HG02571 (cell line): Measurements from ENCODE around the gene FRMD1.

Experiments
- ATAC-seq: cut with Tn5 transposase; IDR thresholded peaks from one replicate; pipeline ENCODE4 v1.9.1; 2021; ENCODE audit warnings: mild to moderate bottlenecking, moderate library complexity; ENCODE audit not compliant: unreplicated experiment

The FRMD1 gene

DNA sequence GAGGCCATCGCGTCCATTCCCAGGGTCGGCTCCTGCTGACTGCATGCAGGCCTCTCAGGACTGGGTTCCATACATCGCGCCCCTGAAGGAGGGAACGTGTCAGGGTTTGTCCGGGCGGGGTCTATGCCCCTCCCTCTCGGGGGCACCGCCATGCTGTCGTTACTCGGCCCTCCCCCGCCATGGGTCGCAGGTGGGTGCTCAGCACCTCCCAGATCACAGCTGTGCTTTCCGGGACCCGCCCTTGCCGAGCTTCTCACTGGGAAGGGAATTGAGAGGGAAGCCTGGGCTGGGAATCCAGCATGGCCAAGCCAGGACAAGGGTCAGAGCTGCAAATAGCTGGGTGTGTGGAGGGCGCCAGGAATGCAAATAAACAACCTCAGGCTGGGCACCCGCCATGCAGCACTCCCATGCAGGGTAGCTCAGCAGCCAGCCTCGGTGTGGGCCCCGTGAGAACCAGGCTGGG is at the start of gene FRMD1:
Gene FRMD1, minus strand, starts transcription at position 270 of the 463 bp plus-strand sequence. Its CDS starts 118 bp downstream, at position 152.
- no peak for ATAC-seq

DNA sequence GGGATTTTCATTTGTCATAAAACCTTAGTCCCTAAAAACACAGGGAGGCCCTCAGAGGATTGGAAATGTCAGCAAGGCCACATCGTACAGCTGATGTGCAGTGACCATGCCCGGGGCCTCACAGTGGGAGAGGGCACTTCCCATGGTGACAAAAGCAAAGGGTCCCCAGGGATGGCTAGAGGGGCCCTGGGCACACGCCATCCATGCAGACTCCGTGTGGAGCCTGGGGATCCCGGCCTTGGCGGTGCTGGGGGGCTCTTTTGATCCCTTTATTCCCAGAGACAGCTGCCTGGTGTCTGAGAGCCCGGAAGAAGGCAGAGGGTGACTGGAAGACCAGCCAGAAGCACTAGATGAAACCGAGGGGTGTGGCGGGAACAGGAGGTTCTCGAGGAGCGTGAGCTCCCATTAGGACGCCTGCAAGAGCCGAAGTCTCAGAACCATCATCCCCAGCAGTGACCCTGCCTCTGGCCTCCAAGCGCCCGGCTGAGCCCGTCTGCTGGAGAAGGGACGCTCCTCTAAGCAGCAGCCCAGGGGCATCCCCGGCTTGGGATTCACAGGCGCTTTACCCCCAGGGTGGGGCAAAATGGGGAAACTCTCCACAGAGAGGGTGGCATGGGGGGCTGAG is 49.1 kb upstream of the FRMD1 start:
- no peak for ATAC-seq

DNA sequence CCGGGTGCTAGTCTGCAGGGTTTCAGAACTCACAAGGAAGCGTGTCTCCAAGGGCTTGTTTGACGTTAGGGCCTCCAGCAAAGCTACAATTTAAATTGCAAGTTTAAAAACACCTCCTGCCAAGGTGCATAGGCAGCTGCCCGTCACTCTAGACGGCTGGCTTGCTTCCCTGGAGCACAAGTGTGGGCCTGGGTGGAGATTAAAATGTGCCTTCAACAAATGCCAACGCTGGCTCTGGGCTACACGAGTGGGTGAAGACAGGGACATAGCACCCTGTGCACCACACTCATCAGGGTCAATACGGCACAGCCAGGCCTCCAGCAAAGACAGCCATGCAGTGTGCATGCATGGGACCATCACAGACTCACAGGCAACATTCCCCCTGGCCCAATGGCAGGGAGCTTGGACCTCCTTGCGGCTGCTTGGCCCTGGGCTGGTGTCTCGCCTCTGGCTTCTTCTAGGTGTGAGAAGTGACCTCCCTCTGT is 48.4 kb upstream of the FRMD1 start:
- ATAC-seq, result no peak

DNA sequence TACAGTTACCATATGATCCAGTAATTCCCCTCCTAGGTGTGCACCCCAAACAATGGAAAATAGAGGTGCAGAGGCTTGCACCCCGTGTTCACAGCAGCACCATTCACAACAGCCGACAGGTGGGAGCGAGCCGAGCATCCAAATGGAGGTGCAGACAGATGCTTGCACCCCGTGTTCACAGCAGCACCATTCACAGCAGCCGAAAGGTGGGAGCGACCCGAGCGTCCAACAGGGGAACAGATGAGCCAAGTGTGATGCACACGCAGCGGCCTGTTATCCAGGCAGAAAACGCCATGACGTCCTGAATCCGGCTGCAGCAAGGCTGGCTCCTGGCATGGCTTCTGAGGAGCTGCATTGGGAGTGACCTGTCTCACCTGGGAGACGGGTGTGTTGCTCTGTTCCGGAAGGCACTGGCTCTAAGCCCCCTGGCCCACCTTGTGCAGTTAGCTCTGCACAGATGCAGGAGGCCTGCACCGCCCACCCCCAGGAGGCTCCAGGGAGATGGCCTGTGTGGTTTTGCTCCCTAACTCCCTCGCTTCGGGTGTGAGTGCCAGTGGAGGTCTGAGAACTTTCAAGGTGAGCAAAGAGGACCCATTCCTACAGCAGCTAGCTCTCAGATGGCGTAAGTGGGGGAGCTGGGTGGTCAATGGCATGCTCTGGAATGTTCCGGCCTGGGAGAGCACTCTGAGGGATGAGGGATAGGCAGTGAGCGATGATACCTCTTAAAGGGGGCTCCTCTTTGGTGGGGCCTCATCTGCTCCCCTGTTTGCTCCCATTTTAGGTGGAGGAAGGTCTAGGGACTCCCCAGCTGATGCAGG is 47.8 kb upstream of the FRMD1 start:
- ATAC-seq, result no peak

DNA sequence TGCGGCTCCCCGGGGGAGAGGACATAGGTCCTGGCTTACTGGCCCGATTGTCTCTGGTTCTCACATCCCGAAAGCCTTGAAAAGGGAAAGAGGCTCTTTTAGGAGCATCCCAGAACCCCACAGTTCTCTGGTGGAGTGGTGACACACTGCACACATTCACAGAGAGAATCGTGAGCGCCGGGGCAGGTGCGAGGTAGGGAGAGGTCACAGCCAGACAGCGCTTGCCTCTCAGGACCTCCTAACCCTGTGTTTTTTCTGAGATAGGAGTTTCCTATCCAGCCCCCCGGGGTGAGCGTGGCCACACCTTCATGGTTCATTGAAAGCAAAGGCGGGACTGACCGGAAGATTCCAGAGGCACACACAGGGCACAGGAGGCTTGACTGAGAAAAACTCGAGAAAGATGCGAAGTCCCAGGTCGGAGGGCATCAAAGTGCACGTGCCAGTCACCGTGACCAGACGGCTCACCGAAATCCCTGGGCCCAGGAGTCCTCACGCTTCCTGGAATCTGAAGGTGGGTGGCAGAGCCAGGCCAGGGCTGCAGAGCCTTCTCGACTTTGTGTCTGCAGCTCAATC is 46.5 kb upstream of the FRMD1 start:
- no peak for ATAC-seq

DNA sequence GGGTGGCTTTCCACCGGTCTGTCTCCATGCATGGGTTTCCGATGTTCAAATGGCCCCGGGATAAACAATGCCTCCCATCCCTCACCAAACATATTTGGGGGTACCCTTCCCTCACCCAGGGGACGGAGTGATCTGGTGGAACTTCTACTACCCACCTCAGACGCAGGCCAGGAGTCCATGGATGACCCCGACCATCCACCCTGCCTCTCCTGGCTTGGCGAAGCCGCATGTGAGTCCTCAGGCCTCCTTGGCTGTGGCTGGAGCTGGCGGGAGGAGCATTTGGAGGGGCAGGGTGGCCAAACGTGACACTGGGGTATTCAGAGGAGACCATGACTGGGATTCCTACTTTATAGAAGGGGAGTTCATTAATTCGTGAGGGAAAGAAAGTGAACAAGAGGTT is 45.9 kb upstream of the FRMD1 start:
- no peak for ATAC-seq

DNA sequence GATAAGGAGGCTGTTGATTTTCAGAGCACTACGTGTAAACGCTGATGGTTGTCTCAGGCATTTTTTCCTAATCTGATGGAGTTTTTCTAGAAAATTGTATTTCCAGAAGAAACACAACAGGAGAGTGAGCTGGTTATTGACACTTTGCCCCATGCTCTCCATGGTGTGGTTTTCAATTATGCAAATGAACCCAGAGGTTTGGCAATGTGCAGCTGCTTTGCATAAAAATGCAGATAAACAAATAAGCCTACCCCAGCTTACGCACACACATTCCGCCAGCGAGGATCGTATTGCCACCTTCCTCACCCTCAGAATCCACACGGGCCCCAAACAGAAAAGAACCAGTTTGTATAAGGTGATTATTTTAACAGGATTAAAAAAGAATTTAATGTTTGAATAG is 45.1 kb upstream of the FRMD1 start:
- ATAC-seq, result no peak

DNA sequence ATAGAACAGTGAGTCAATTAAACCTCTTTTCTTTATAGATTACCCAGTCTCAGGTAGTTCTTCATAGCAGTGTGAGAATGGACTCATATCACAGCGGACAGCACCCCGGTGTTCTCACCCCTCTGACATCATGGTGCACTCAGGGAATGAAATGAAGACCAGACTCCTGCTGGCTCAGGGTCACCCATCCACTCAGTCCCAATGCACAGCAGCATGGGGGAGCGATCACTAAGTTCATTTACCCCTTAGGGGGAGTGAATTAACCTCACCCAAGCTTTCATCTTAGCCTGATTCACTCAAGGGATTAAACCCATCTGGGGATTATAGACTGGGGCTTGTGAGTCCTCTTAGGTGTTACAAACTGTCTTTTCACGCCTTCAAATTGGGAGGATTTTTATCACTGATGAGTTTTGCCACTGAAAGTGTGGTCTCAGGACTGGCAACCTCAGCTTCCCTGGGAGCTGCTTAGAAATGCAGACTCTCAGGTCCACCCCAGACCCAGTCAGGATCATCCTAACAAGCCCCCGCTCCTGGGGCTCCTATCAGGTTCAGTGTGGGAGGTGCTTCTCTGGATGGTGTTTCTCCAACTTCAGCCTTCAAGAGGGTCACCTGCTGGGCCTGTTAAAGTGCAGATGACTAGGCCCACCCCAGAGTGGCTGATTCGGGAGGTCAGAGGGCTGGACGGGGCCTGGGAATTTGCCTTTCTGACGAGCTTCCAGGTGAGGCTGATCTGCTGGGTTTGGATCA is 44.3 kb upstream of the FRMD1 start:
- no peak for ATAC-seq

DNA sequence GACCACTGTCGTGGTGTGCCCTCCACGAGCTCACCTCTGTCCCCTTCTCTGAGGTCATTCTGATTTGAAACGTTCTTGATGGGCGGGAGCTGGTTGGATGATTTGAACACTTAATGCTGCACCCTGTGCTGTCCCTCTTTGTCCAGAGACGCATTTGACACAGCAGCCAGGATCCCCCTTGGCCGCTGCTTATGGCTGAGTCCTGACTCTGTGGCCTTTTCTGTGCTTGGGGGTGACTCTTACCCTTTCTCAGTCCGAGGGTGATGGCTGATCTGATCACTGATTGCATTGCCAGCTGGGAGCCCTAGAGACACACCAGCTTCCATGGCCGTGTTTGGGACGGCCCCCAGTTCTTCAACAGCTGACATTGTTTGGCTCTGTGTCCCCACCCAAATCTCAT is 43.5 kb upstream of the FRMD1 start:
- ATAC-seq, result no peak

DNA sequence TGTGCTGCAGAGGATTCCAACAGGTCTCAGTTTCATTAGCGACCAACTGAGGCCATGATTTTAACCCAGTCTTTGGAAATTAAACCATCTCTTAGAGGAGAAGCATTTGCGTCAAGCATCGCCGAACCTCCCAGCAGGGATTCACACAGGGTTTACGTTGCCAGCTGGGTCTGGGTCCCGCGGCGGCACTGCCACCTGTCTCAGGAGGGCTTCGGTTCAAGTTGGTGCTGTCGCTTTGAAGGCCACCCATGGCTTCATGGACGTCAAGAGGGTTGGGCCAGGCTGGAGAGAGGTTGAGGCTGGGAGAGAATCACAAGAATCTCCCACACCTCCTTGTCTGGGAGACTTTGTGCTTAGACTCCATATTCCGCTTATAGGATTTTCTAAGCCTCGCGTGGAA is 43.0 kb upstream of the FRMD1 start:
- ATAC-seq, result no peak

DNA sequence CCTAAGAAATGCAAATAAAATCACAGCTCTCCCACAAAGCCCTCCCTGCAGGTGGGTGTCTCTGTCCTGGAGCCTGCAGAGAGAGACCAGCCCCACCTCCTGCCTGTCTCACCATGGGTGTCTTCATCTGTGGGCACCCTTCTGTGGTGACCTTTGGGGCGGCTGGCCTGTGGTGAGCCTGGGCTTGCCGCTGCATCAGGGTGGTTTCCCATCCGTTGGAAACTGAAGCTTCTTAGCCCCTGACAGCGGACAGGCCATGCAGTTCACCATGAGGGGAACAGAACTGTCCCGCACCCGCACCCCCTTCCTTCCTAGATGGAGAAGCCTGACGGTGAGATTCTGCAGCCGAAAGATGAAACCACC is 42.3 kb upstream of the FRMD1 start:
- no peak for ATAC-seq

DNA sequence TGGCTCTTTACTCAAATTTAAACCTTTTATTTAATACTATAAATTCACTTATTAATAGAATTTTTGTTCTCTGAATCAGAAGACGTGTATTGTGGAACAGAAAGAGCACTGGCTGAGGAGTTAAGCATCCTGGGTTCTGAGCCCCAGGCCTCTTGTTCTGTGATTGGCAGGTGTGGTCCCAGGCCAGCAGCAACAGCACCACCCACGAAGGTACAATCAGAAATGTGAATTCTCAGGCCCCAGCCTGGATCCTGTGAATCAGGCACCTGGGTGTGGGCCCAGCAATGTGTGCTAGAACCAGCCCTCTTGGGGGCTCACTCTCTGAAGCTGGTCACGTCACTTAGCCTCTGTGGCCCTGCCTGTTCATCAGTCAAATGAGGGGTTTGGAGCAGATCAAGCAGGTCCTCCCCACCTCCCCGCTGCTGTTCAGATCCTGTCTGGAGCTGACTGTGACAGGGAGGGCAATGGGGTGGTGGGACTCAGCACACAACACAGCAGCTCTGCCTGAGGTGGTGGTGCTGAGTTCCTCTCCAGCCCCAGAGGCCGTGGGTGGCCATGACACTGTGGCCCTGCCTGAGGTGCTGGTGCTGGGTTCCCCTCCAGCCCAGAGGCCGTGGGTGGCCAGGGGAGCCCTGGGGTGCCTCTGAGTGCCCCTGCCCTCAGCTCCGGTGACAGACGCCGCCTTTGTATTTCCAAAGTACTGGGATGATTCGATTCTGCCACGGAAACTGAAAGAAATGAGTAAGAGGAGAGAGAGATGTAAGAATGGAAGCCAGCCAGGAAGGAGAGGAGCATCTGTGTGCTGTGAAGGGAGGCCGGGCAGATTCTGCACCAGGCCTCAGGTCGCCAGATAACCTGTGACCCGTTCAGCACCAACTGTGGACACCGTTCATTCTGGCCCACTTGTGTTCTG is 41.6 kb upstream of the FRMD1 start:
- ATAC-seq, result no peak

DNA sequence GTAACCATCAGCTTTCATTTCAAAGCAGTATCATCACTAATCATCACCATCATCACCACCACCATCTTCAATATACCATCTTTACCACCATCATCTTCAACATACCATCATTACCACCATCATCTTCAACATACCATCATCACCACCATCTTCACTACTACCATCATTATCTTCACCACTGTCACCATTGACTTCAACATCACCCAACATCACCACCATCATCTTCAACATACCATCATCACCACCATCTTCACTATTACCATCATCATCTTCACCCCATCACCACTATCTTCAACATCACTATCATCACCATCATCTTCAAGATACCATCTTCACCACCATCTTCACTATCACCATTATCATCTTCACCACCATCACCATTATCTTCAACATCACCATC is 40.5 kb upstream of the FRMD1 start:
- no peak for ATAC-seq

DNA sequence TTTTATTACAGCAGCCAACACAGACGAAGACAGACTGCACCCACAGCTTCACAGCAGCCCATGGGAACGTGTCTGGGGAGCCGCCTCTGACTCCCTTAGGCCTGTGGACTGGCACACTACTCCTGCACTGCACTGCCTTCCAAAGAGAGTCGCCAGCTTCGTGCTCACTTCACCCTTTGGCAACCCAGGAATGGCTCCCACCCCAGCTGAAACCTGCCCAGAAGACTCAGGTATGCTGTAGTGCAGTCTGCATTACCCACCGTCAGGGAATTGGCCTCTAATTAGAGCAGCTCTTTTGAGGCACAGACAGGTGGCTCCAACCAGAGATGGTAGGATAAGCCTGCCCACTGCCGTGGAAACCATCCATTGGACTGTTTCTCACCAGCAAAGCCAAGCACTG is 39.9 kb upstream of the FRMD1 start:
- no peak for ATAC-seq

DNA sequence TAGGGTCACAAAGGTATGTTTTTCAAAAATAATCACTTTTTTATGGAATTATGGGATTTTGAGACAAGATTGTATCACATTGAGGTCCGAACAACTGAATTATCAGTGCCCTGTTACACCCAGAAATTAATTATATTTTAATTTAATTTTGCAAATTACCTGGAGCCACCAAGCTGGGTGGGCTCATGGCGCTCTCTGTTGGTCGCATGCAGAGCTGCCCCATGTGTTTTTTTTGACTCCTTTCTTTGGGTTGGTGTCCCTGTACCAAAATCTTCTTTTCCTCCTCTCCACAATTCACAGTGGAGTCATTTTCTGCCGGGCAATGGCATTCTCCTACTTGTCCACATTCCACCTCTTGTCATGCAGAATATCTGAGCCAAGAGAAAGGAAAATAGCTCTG is 38.9 kb upstream of the FRMD1 start:
- ATAC-seq, result no peak

DNA sequence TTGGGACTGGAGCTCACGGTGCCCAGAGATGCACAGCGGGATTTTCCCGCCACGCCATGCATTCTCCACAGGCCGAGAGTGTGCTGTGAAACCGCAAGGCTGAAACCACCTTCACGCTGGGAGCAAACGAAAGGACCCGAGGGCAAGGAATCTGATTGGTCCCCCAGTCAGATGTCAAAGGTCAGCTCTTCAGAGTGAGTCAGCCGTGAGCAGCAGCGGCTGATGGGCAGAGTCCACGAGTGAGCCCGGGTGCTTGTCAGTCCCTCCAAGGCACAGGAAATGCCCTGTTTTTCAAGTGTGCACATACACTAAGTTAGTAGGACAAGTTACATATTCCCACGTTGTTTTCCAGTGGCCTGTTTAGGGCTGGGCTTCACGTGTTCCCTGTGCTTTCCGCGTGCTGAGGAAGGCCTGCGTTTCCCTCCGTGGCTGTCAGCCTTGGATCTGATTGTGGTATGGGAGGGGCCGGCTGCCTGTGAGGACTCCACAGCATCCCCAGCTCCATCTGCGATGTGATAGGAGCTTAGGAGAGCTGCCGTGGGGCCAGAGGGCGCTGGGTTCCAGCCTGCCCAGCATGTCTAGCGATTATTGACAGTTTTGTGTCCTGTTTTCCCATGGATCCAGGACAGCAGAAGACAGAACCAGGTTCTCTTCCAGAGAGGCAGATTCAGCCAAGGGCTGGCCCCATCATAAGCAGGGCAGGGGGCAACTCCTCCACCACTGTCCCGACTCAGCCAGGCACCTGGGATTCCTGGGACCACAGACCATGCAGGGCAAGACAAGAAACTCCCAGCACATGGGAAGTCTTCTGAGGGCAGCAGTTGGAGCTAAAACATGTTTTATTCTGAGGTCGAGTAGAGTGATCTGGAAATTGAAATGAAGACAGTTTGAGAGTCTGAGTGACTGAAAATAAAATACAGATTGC is 38.2 kb upstream of the FRMD1 start:
- no peak for ATAC-seq

DNA sequence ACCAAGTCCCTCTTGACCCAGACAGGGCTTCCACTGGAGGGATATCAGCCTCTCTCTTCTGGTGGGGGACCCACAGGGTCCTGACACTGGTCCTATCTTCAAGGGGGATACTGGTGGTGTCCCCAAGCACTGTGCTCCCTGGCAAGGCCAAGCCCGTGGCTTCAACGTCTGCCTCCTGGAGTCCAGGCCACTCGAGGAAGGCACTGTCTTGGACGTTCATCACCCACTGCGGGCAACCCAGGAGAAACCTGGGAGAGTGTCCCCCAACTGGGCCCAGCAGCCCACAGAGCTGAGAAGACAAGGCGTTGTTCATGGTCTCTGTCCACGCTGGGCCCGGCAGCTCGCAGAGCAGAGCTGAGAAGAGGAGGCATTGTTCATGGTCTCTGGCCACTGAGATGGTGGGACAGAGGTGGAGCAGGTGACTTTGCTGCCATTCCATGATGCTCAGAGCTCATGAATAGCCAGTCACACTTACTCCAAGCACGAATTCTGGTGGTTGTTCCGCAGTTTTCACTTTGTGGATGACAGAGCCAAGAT is 37.5 kb upstream of the FRMD1 start:
- ATAC-seq, result no peak

DNA sequence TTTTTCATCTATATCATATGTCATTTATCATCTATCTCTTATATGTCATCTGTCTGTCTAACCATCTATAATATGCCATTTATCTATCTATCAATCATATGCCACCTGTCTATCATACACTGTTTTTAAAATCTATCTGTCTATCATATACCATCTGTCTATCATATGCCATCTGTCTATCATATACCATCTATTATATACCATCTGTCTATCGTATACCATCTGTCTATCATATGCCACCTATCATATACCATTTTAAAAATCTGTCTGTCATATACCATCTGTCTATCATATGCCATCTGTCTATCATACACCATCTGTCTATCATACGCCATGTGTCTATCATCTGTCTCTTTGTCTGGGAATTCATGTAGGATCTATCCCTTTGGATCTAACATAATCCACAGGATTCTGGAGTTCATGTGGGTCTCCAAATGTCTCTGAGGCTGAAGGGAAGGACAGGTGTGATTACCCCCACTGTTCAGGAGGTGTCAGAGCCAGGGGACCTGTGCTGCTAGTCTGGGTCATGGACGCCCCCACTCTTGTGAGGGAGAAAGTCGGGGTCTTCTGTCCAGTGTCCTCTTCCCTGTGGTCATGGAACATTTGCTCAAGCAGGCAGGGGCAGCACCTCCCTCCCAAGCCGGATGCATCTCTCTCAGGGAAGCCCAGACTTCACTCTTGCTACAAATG is 36.9 kb upstream of the FRMD1 start:
- no peak for ATAC-seq
